H9 (cell line): ENCODE data around the gene CHD6. TPM values are rescaled to one million over a fixed set of nuclear protein-coding genes. Genes with fewer than 3 reads are reported as not detected.

ENCODE experiments used
- DNase-seq: peaks from one replicate; pipeline ENCODE4 v3.0.0-alpha.2; 2017
- H2AFZ ChIP-seq: one replicate; pipeline ENCODE4 v1.6.1; 2013; ENCODE audit warnings: mild to moderate bottlenecking, low read length, control low read depth, moderate library complexity
- H2AK5ac ChIP-seq: 2 replicates; pipeline ENCODE4 v1.6.1; 2013; ENCODE audit warnings: low read length, control low read depth, mixed read lengths; ENCODE audit not compliant: insufficient read length
- H2BK120ac ChIP-seq: one replicate; pipeline ENCODE4 v1.6.1; 2013; ENCODE audit warnings: low read depth, mild to moderate bottlenecking, low read length, control low read depth, inconsistent platforms; ENCODE audit not compliant: poor library complexity, severe bottlenecking
- H2BK12ac ChIP-seq: 2 replicates; pipeline ENCODE4 v1.6.1; 2013; ENCODE audit warnings: low read length, control low read depth, mixed read lengths, low read depth; ENCODE audit not compliant: insufficient read length
- H2BK15ac ChIP-seq: 2 replicates; pipeline ENCODE4 v1.6.1; 2013; ENCODE audit warnings: low read depth, low read length, control low read depth
- H2BK20ac ChIP-seq: one replicate; pipeline ENCODE4 v1.6.1; 2013; ENCODE audit warnings: low read depth, mild to moderate bottlenecking, low read length, control low read depth, inconsistent platforms; ENCODE audit not compliant: poor library complexity, severe bottlenecking
- H2BK5ac ChIP-seq: 2 replicates; pipeline ENCODE4 v1.6.1; 2013; ENCODE audit warnings: low read length, control low read depth, mixed read lengths; ENCODE audit not compliant: insufficient read length
- H3K14ac ChIP-seq: 2 replicates; pipeline ENCODE4 v1.6.1; 2013; ENCODE audit warnings: low read length, control low read depth; ENCODE audit not compliant: insufficient read depth
- H3K18ac ChIP-seq: 2 replicates; pipeline ENCODE4 v1.6.1; 2013; ENCODE audit warnings: low read depth, mild to moderate bottlenecking, mixed read lengths, low read length, control low read depth; ENCODE audit not compliant: insufficient read length
- H3K23ac ChIP-seq: 2 replicates; pipeline ENCODE4 v1.6.1; 2013; ENCODE audit warnings: low read length, control low read depth, mixed read lengths, low read depth; ENCODE audit not compliant: insufficient read length
- H3K23me2 ChIP-seq: 2 replicates; pipeline ENCODE4 v1.6.1; 2013; ENCODE audit warnings: low read depth, mild to moderate bottlenecking, mixed read lengths, low read length, control low read depth; ENCODE audit not compliant: insufficient read length, poor library complexity, severe bottlenecking
- H3K27ac ChIP-seq: 2 replicates; pipeline ENCODE4 v1.5.1; 2013; ENCODE audit warnings: low read length, control low read depth, mixed read lengths, low read depth; ENCODE audit not compliant: insufficient read length
- H3K27me3 ChIP-seq: 2 replicates; pipeline ENCODE4 v1.6.1; 2013; ENCODE audit warnings: low read length, control low read depth, inconsistent platforms; ENCODE audit not compliant: insufficient read depth
- H3K4ac ChIP-seq: 2 replicates; pipeline ENCODE4 v1.6.1; 2013; ENCODE audit warnings: low read depth, mild to moderate bottlenecking, control low read depth, inconsistent platforms, low read length, moderate library complexity
- H3K4me1 ChIP-seq: 2 replicates; pipeline ENCODE4 v1.6.1; 2013; ENCODE audit warnings: low read length, control low read depth, inconsistent platforms; ENCODE audit not compliant: insufficient read depth
- H3K4me2 ChIP-seq: 2 replicates; pipeline ENCODE4 v1.6.1; 2013; ENCODE audit warnings: low read length, control low read depth, mixed read lengths; ENCODE audit not compliant: insufficient read length, insufficient read depth
- H3K56ac ChIP-seq: 2 replicates; pipeline ENCODE4 v1.6.1; 2013; ENCODE audit warnings: low read depth, mild to moderate bottlenecking, mixed read lengths, low read length, control low read depth; ENCODE audit not compliant: insufficient read length
- H3K79me1 ChIP-seq: 2 replicates; pipeline ENCODE4 v1.6.1; 2013; ENCODE audit warnings: low read depth, mild to moderate bottlenecking, moderate library complexity, low read length, control low read depth, inconsistent platforms; ENCODE audit not compliant: insufficient read depth, poor library complexity, severe bottlenecking
- H3K79me2 ChIP-seq: 2 replicates; pipeline ENCODE4 v1.6.1; 2013; ENCODE audit warnings: low read length, control low read depth, inconsistent platforms; ENCODE audit not compliant: insufficient read depth
- H3K9ac ChIP-seq: 2 replicates; pipeline ENCODE4 v1.6.1; 2013; ENCODE audit warnings: low read length, control low read depth, mixed read lengths; ENCODE audit not compliant: insufficient read length; ENCODE audit errors: extremely low read depth
- H3K9me3 ChIP-seq: one replicate; pipeline ENCODE4 v1.6.1; 2013; ENCODE audit warnings: low read depth, low read length, inconsistent platforms; ENCODE audit not compliant: control insufficient read depth
- H3T11ph ChIP-seq: one replicate; pipeline ENCODE4 v1.6.1; 2013; ENCODE audit warnings: mild to moderate bottlenecking, low read length, control low read depth, inconsistent platforms
- H4K20me1 ChIP-seq: one replicate; pipeline ENCODE4 v1.6.1; 2013; ENCODE audit not compliant: control insufficient read depth, insufficient read length, insufficient read depth
- H4K5ac ChIP-seq: 2 replicates; pipeline ENCODE4 v1.6.1; 2013; ENCODE audit warnings: low read depth, mild to moderate bottlenecking, mixed read lengths, low read length, control low read depth; ENCODE audit not compliant: insufficient read length
- H4K8ac ChIP-seq: replicated peaks from 2 replicates; pipeline ENCODE4 v1.6.1; 2013; ENCODE audit warnings: low read length, control low read depth, mixed read lengths, low read depth; ENCODE audit not compliant: insufficient read length
- H4K91ac ChIP-seq: 2 replicates; pipeline ENCODE4 v1.6.1; 2013; ENCODE audit warnings: low read depth, mild to moderate bottlenecking, moderate library complexity, mixed read lengths, low read length, control low read depth; ENCODE audit not compliant: insufficient read length
- H3K27ac Mint-ChIP-seq, 3 experiments: 2 replicates in 2 of 3; 3 replicates in 1 of 3; pipeline ENCODE4 v1.8.0; 2020 to 2021; ENCODE audit warnings: mixed read lengths in 3 of 3, mild to moderate bottlenecking in 1 of 3, moderate library complexity in 1 of 3
- H3K27me3 Mint-ChIP-seq: 2 replicates; pipeline ENCODE4 v1.8.0; 2021; ENCODE audit warnings: low read depth, mild to moderate bottlenecking, moderate library complexity, mixed read lengths
- H3K36me3 Mint-ChIP-seq, 3 experiments: 2 replicates in 2 of 3; 3 replicates in 1 of 3; pipeline ENCODE4 v1.8.0; 2020 to 2021; ENCODE audit warnings: low read depth in 3 of 3, mixed read lengths in 3 of 3; ENCODE audit not compliant: insufficient read depth in 1 of 3
- H3K4me1 Mint-ChIP-seq, 2 experiments: 2 replicates each; pipeline ENCODE4 v1.8.0; 2020; ENCODE audit warnings: mixed read lengths in 2 of 2
- H3K4me3 Mint-ChIP-seq, 2 experiments: 2 replicates in 1 of 2; 3 replicates in 1 of 2; pipeline ENCODE4 v1.8.0; 2020 to 2021; ENCODE audit warnings: mild to moderate bottlenecking in 2 of 2, mixed read lengths in 2 of 2, moderate library complexity in 1 of 2
- H3K9me3 Mint-ChIP-seq, 2 experiments: 2 replicates in 1 of 2; 3 replicates in 1 of 2; pipeline ENCODE4 v1.8.0; 2020; ENCODE audit warnings: mild to moderate bottlenecking in 2 of 2, mixed read lengths in 2 of 2, moderate library complexity in 1 of 2
- CTCF ChIP-seq: fragments of 200-600 bp; sonication (generic); conservative IDR thresholded peaks from 3 replicates; pipeline ENCODE4 v1.8.0; 2021; ENCODE audit warnings: antibody characterized with exemption, mild to moderate bottlenecking
- WGBS: extraction: QIAGEN DNeasy Blood & Tissue Kit; methylation state at CpG from one replicate; pipeline ENCODE4 v1.1.7; 2013; ENCODE audit warnings: missing lambda C conversion rate, low lambda C conversion rate, mixed read lengths; ENCODE audit not compliant: insufficient read length; ENCODE audit errors: extremely low coverage; 5-methylcytosine and 5-hydroxymethylcytosine counted together
- total RNA-seq: library from RNA; stranded (reverse); gene quantifications from 2 replicates; pipeline ENCODE4 v1.2.1, GENCODE V29; 2021

CHD6 gene
- total RNA-seq, 1 experiment from 2014 or later, result 51.5 TPM

- Histone ChIP-seq H4K91ac (no peak overlapping the region), H2BK15ac (no peak overlapping the region), H2AK5ac (no peak overlapping the region), H3K18ac (no peak overlapping the region), H3K23me2 (no peaks in the 10 kb centered on the region), H3K27me3 (no peaks in the 10 kb centered on the region), H2AFZ (no peak overlapping the region), H3K56ac (no peak overlapping the region), H3K9ac (no peak overlapping the region), H3T11ph (no peak overlapping the region), H3K14ac (no peak overlapping the region), H3K4me1 (no peaks in the 10 kb centered on the region), H4K5ac (no peak overlapping the region), H4K20me1 (no peaks in the 10 kb centered on the region), H3K79me2 (peaks cover 23% of the 10 kb centered on the region; the same call in 1 of the 2 replicates), H3K79me1 (peaks cover 4% of the 10 kb centered on the region), H2BK5ac (no peak overlapping the region), H2BK12ac (no peak overlapping the region), H3K4me2 (no peak overlapping the region), H2BK120ac (no peak overlapping the region), H3K4ac (no peak overlapping the region), H3K27ac (no peak overlapping the region), H2BK20ac (no peak overlapping the region), H3K23ac (no peak overlapping the region), H4K8ac (no peak overlapping the region), H3K9me3 (no peaks in the 10 kb centered on the region)
- Mint-ChIP-seq H3K4me1 (peaks cover 0 to 4% of the 10 kb centered on the region in 2 experiments; a peak in 2 of 4 replicates), H3K4me3 (no peak overlapping the region), H3K9me3 (peaks cover 21 to 44% of the 10 kb centered on the region in 2 experiments), H3K27me3 (no peaks in the 10 kb centered on the region), H3K36me3 (peaks cover 34 to 40% (median 36%) of the 10 kb centered on the region in 3 experiments), H3K27ac (no peak overlapping the region; a peak in 1 of 7 replicates)
- TF ChIP-seq CTCF, result no peak
- WGBS, result no CpG with 5 or more reads among the region's 3 CpGs
- no peak for DNase-seq
Observed at GRCh38 chr20:41587956-41588355, 30.2 kb downstream of the CHD6 start.
